T-cell (primary cell): ENCODE measurements around the gene ARMC5. TPM values are rescaled to one million over a fixed set of nuclear protein-coding genes. Genes with fewer than 3 reads are reported as not detected.
"Not testable (repeated sequence)": the region's sequence is repeated elsewhere in the genome, so short reads cannot be mapped to it uniquely, and the experiment has no call there.

Source experiments
- ATAC-seq, 4 experiments: fragments of 200-7000 bp in 3 of 4; fragments of 150-1000 bp in 1 of 4; cut with Tn5 transposase; replicated peaks in 1 of 4; 1 replicate in 3 of 4; 2 replicates in 1 of 4; pipeline ENCODE4 v1.10.0; 2021; ENCODE audit warnings: moderate library complexity in 3 of 4, mild to moderate bottlenecking in 2 of 4, moderate number of reproducible peaks in 1 of 4
- CTCF ChIA-PET, 2 donors: fragments of 300-600 bp; sonication (Branson Sonifier 250); formaldehyde crosslinking; loops; one replicate each; lab custom pipeline; 2022; ENCODE audit warnings: antibody characterized with exemption in 2 of 2; lab: Charles Lee
- POLR2A ChIA-PET, 2 donors: fragments of 300-600 bp; sonication (Branson Sonifier 250); formaldehyde crosslinking; loops; one replicate each; lab custom pipeline; 2022; ENCODE audit warnings: antibody characterized with exemption in 2 of 2; lab: Charles Lee
- DNase-seq, 35 experiments: peaks; one replicate each; pipeline versions ENCODE4 v3.0.0 to v3.0.0-alpha.2; 2013 to 2023
- H3K27ac ChIP-seq: one replicate; pipeline ENCODE4 v1.5.1; 2013; ENCODE audit warnings: low read length
- H3K27me3 ChIP-seq, 2 experiments: replicated peaks in 1 of 2; 1 replicate in 1 of 2; 2 replicates in 1 of 2; pipeline versions ENCODE4 v1.6.1 to v1.7.0; 2013; ENCODE audit warnings: low read length in 1 of 2, mixed read lengths in 1 of 2; ENCODE audit not compliant: control insufficient read depth in 2 of 2, insufficient read depth in 2 of 2; ENCODE audit errors: extremely low read depth in 1 of 2
- H3K36me3 ChIP-seq, 2 donors: 1 replicate in 1 of 2; 2 replicates in 1 of 2; pipeline versions ENCODE4 v1.6.1 to v1.7.0; 2013; ENCODE audit warnings: low read length in 1 of 2; ENCODE audit not compliant: control insufficient read depth in 2 of 2, insufficient read depth in 1 of 2; ENCODE audit errors: extremely low read depth in 1 of 2
- H3K4me1 ChIP-seq, 2 experiments: 1 replicate in 1 of 2; 2 replicates in 1 of 2; pipeline versions ENCODE4 v1.6.1 to v1.7.0; 2013; ENCODE audit warnings: low read length in 2 of 2, mixed read lengths in 1 of 2; ENCODE audit not compliant: insufficient read depth in 2 of 2, control insufficient read depth in 1 of 2; ENCODE audit errors: extremely low read depth in 1 of 2
- H3K4me3 ChIP-seq, 2 donors: 1 replicate in 1 of 2; 2 replicates in 1 of 2; pipeline versions ENCODE4 v1.5.1 to v1.7.0; 2013; ENCODE audit warnings: mild to moderate bottlenecking in 2 of 2, low read length in 1 of 2, moderate library complexity in 1 of 2; ENCODE audit not compliant: control insufficient read depth in 1 of 2; ENCODE audit errors: extremely low read depth in 1 of 2
- H3K9me3 ChIP-seq: 2 replicates; pipeline ENCODE4 v1.7.0; 2013
- H3K27ac Mint-ChIP-seq, 2 donors: one replicate each; pipeline ENCODE4 v1.8.0; 2020 to 2021; ENCODE audit warnings: mild to moderate bottlenecking in 2 of 2, mixed read lengths in 2 of 2
- H3K27me3 Mint-ChIP-seq, 2 donors: one replicate each; pipeline ENCODE4 v1.8.0; 2021 to 2022; ENCODE audit warnings: mixed read lengths in 2 of 2
- H3K36me3 Mint-ChIP-seq: one replicate; pipeline ENCODE4 v1.8.0; 2021; ENCODE audit warnings: mixed read lengths
- H3K4me1 Mint-ChIP-seq, 3 donors: one replicate each; pipeline ENCODE4 v1.8.0; 2020 to 2022; ENCODE audit warnings: mixed read lengths in 3 of 3, mild to moderate bottlenecking in 1 of 3
- H3K4me3 Mint-ChIP-seq, 3 donors: one replicate each; pipeline ENCODE4 v1.8.0; 2020 to 2022; ENCODE audit warnings: mild to moderate bottlenecking in 3 of 3, mixed read lengths in 3 of 3, moderate library complexity in 3 of 3
- H3K9me3 Mint-ChIP-seq, 3 donors: one replicate each; pipeline ENCODE4 v1.8.0; 2020 to 2022; ENCODE audit warnings: mixed read lengths in 3 of 3
- WGBS: methylation state at CpG from one replicate; pipeline ENCODE4 v1.1.5; 2013; ENCODE audit warnings: missing lambda C conversion rate; ENCODE audit not compliant: insufficient coverage; 5-methylcytosine and 5-hydroxymethylcytosine counted together
- total RNA-seq, 35 experiments: library from RNA in 6 of 35; stranded (reverse) in 6 of 35; fragments of 120-200 nt in 1 of 35; gene quantifications; one replicate each; pipeline versions ENCODE4 v1.2.1 to v1.2.4 and lab custom pipeline; 2013 to 2026

Gene ARMC5
- total RNA-seq, 5 donors from 2014 or later (not counting 1 experiment from before 2014, with no cell fraction given), result 9.3 to 16.6 (median 10.2) TPM

GRCh38 chr16:31499928-31500327 lies 40.6 kb downstream of the ARMC5 start:
- DNase-seq (no peak), ATAC-seq (no peak)
- Histone ChIP-seq H3K36me3 (peaks cover 15 to 52% of the 10 kb centered on the region in 2 donors), H3K9me3 (no peaks in the 10 kb centered on the region), H3K27me3 (no peaks in the 10 kb centered on the region), H3K4me3 (no peak overlapping the region), H3K4me1 (no peaks in the 10 kb centered on the region), H3K27ac (no peak overlapping the region)
- H3K27ac Mint-ChIP-seq, result no peak overlapping the region
- ChIA-PET CTCF (interaction anchor here in 1 of 2 donors (0.6 kb wide), 1 partner anchor 567 kb away, joined by 3 read pairs; no protein-coding TSS in a partner anchor), POLR2A (no interaction called here)
- H3K9me3 Mint-ChIP-seq, result no peaks in the 10 kb centered on the region
- no peak overlapping the region for H3K4me3 Mint-ChIP-seq
- peaks cover 8 to 19% (median 19%) of the 10 kb centered on the region in 3 donors for H3K4me1 Mint-ChIP-seq
- 96% methylated on average over 8 of the region's 8 CpGs for WGBS
- peaks cover 30% of the 10 kb centered on the region for H3K36me3 Mint-ChIP-seq
- H3K27me3 Mint-ChIP-seq, result no peaks in the 10 kb centered on the region

- Mint-ChIP-seq H3K27me3 (no peaks in the 10 kb centered on the region), H3K36me3 (peaks cover 30% of the 10 kb centered on the region), H3K4me1 (peaks cover 21 to 33% (median 25%) of the 10 kb centered on the region in 3 donors), H3K9me3 (no peaks in the 10 kb centered on the region), H3K27ac (no peak overlapping the region), H3K4me3 (no peak overlapping the region)
- Histone ChIP-seq H3K4me3 (no peak overlapping the region), H3K27me3 (no peaks in the 10 kb centered on the region), H3K9me3 (no peaks in the 10 kb centered on the region), H3K36me3 (peaks cover 15 to 41% of the 10 kb centered on the region in 2 donors), H3K4me1 (peaks cover 0 to 2% of the 10 kb centered on the region in 2 experiments), H3K27ac (no peak overlapping the region)
- WGBS, result 80% methylated on average over 1 of the region's 3 CpGs
- CTCF ChIA-PET, result interaction anchor here in 1 of 2 donors (1.0 kb wide), 1 partner anchor 10 kb away, joined by 4 read pairs; no protein-coding TSS in a partner anchor
- DNase-seq (no peak), ATAC-seq (no peak)
- POLR2A ChIA-PET, result no interaction called here
Observed at GRCh38 chr16:31501226-31501965, 42.1 kb downstream of the ARMC5 start.

- H3K27ac Mint-ChIP-seq, result no peak overlapping the region
- POLR2A ChIA-PET, result no interaction called here
- Histone ChIP-seq H3K9me3 (no peaks in the 10 kb centered on the region), H3K27ac (no peak overlapping the region), H3K4me3 (no peak overlapping the region), H3K4me1 (peaks cover 2 to 8% of the 10 kb centered on the region in 2 experiments), H3K27me3 (no peaks in the 10 kb centered on the region), H3K36me3 (peaks cover 15 to 35% of the 10 kb centered on the region in 2 donors)
- H3K4me3 Mint-ChIP-seq, result no peak overlapping the region
- CTCF ChIA-PET, result interaction anchor here in 1 of 2 donors (1.0 kb wide), 1 partner anchor 9 kb away, joined by 4 read pairs; no protein-coding TSS in a partner anchor
- H3K4me1 Mint-ChIP-seq, result peaks cover 26 to 37% (median 27%) of the 10 kb centered on the region in 3 donors
- H3K27me3 Mint-ChIP-seq, result no peaks in the 10 kb centered on the region
- no peak for DNase-seq
- H3K36me3 Mint-ChIP-seq, result peaks cover 27% of the 10 kb centered on the region
- ATAC-seq, result no peak
- H3K9me3 Mint-ChIP-seq, result no peaks in the 10 kb centered on the region
- WGBS, result 90% methylated on average over 2 of the region's 4 CpGs
Observed at GRCh38 chr16:31501966-31502348, 42.7 kb downstream of the ARMC5 start.

- DNase-seq, result no peak
- H3K36me3 Mint-ChIP-seq, result peaks cover 18% of the 10 kb centered on the region
- Histone ChIP-seq H3K27ac (no peak overlapping the region), H3K4me1 (peaks cover 2 to 18% of the 10 kb centered on the region in 2 experiments), H3K9me3 (no peaks in the 10 kb centered on the region), H3K4me3 (no peak overlapping the region), H3K27me3 (no peaks in the 10 kb centered on the region), H3K36me3 (peaks cover 15 to 26% of the 10 kb centered on the region in 2 donors)
- no peak overlapping the region for H3K4me3 Mint-ChIP-seq
- ATAC-seq, result no peak
- no peaks in the 10 kb centered on the region for H3K27me3 Mint-ChIP-seq
- H3K9me3 Mint-ChIP-seq, result no peaks in the 10 kb centered on the region
- peaks cover 33 to 41% (median 34%) of the 10 kb centered on the region in 3 donors for H3K4me1 Mint-ChIP-seq
- H3K27ac Mint-ChIP-seq, result no peak overlapping the region
- POLR2A ChIA-PET, result no interaction called here
- CTCF ChIA-PET, result no interaction called here
Observed at GRCh38 chr16:31502981-31503380, 43.7 kb downstream of the ARMC5 start.

DNA sequence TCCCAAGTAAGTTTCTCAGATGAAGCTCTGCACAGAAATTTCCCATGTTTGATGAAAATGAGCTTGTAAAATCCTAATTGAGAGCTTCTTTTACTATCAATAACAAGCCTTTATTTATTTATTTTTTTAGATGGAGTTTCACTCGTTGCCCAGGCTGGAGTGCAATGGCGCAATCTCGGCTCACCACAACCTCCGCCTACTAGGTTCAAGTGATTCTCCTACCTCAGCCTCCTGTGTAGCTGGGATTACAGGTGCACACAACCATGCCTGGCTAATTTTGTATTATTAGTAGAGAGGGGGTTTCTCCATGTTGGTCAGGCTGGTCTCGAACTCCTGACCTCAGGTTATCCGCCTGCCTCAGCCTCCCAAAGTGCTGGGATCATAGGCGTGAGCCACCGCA lies 44.3 kb downstream of the ARMC5 start:
- H3K4me3 Mint-ChIP-seq, H3K9me3 ChIP-seq, ATAC-seq, DNase-seq, H3K27ac ChIP-seq, H3K4me3 ChIP-seq, H3K27me3 ChIP-seq, CTCF ChIA-PET, H3K9me3 Mint-ChIP-seq, H3K27ac Mint-ChIP-seq, H3K27me3 Mint-ChIP-seq: not testable (repeated sequence)
- POLR2A ChIA-PET, result interaction anchor here in 1 of 2 donors (0.6 kb wide), 1 partner anchor 44 kb away, joined by 4 read pairs; the partner anchor contains the start of gene ARMC5
- H3K36me3 Mint-ChIP-seq, result peaks cover 16% of the 10 kb centered on the region
- Histone ChIP-seq H3K36me3 (peaks cover 12 to 20% of the 10 kb centered on the region in 2 donors), H3K4me1 (peaks cover 2 to 21% of the 10 kb centered on the region in 2 experiments)
- WGBS, result 91% methylated on average over 3 of the region's 8 CpGs
- peaks cover 36 to 45% (median 36%) of the 10 kb centered on the region in 3 donors for H3K4me1 Mint-ChIP-seq

GRCh38 chr16:31504159-31504558 lies 44.9 kb downstream of the ARMC5 start:
- POLR2A ChIA-PET, result no interaction called here
- Mint-ChIP-seq H3K36me3 (peaks cover 10% of the 10 kb centered on the region), H3K9me3 (no peaks in the 10 kb centered on the region), H3K27me3 (no peaks in the 10 kb centered on the region), H3K27ac (peak overlapping the region in 1 of 2 donors; percentile 82), H3K4me1 (peaks cover 42 to 51% (median 42%) of the 10 kb centered on the region in 3 donors), H3K4me3 (no peak overlapping the region)
- Histone ChIP-seq H3K27ac (no peak overlapping the region), H3K4me1 (peaks cover 5 to 27% of the 10 kb centered on the region in 2 experiments), H3K27me3 (no peaks in the 10 kb centered on the region), H3K9me3 (no peaks in the 10 kb centered on the region), H3K36me3 (peaks cover 8 to 14% of the 10 kb centered on the region in 2 donors), H3K4me3 (no peak overlapping the region)
- DNase-seq (no peak), ATAC-seq (no peak)
- CTCF ChIA-PET, result no interaction called here
- 74% methylated on average over 5 of the region's 8 CpGs for WGBS
